A549 (cell line): ENCODE data around the gene NSMCE4A. TPM values are rescaled to one million over a fixed set of nuclear protein-coding genes. Genes with fewer than 3 reads are reported as not detected.

Experiments
- ATAC-seq, 2 experiments: fragments of 200-7000 bp in 1 of 2; fragments of >200 bp in 1 of 2; cut with Nextera tagmentation in 1 of 2; cut with Tn5 transposase in 1 of 2; 3 replicates each; pipeline versions ENCODE4 v1.8.0 to v1.9.1; 2018 to 2020; ENCODE audit warnings: mild to moderate bottlenecking in 1 of 2, moderate library complexity in 1 of 2
- CTCF ChIA-PET: fragments of 300-600 bp; sonication (Branson Sonifier 250); formaldehyde crosslinking; extraction: SDS; loops from one replicate; lab custom pipeline; 2021; ENCODE audit warnings: antibody characterized with exemption, inconsistent platforms; lab: Yijun Ruan, JAX
- POLR2A ChIA-PET: fragments of 350-600 bp; formaldehyde crosslinking; extraction: SDS; loops from one replicate; lab custom pipeline; 2021; ENCODE audit warnings: antibody characterized with exemption, inconsistent platforms; lab: Yijun Ruan, JAX
- DNase-seq, 2 experiments: peaks; one replicate each; pipeline versions ENCODE4 v3.0.0 to v3.0.0-alpha.2; 2011 to 2016; ENCODE audit warnings: low read depth in 1 of 2, low spot score in 1 of 2
- FAIRE-seq: peaks from 2 replicates; lab custom pipeline; 2011; peaks lifted over from hg19 to GRCh38; lab: Jason Lieb, UNC
- H3K27ac ChIP-seq, 2 experiments: fragments of >200 bp; sonication (Bioruptor Twin); formaldehyde crosslinking; 3 replicates each; pipeline ENCODE4 v1.5.1; 2016 to 2017
- H3K4me1 ChIP-seq: fragments of >200 bp; sonication (Bioruptor Twin); formaldehyde crosslinking; 3 replicates; pipeline ENCODE4 v1.6.1; 2016
- H3K4me2 ChIP-seq: fragments of >200 bp; sonication (Bioruptor Twin); formaldehyde crosslinking; 3 replicates; pipeline ENCODE4 v1.6.1; 2016
- H3K4me3 ChIP-seq: fragments of >200 bp; sonication (Bioruptor Twin); formaldehyde crosslinking; 3 replicates; pipeline ENCODE4 v1.5.1; 2016
- H3K9me3 ChIP-seq: fragments of >200 bp; sonication (Bioruptor Twin); formaldehyde crosslinking; 3 replicates; pipeline ENCODE4 v1.6.1; 2016
- CEBPB ChIP-seq, 2 experiments: fragments of >200 bp in 1 of 2; sonication (Bioruptor Twin) in 1 of 2; formaldehyde crosslinking in 1 of 2; IDR thresholded peaks; 2 replicates each; pipeline ENCODE4 v1.6.1; 2012 to 2016
- CHD2 ChIP-seq: fragments of 150-350 bp; IDR thresholded peaks from 2 replicates; pipeline ENCODE4 v1.6.1; 2014; ENCODE audit warnings: low read length; ENCODE audit not compliant: partially characterized antibody
- E2F6 ChIP-seq: IDR thresholded peaks from 2 replicates; pipeline ENCODE4 v1.6.1; 2012; ENCODE audit warnings: low read depth, borderline replicate concordance
- ESRRA ChIP-seq: fragments of 150-350 bp; IDR thresholded peaks from 2 replicates; pipeline ENCODE4 v1.6.1; 2014; ENCODE audit warnings: mild to moderate bottlenecking, low read length, borderline replicate concordance
- FOSL2 ChIP-seq, 2 experiments: fragments of 450-650 bp in 1 of 2; fragments of >200 bp in 1 of 2; sonication (Bioruptor Twin) in 1 of 2; formaldehyde crosslinking; IDR thresholded peaks; 2 replicates each; pipeline versions ENCODE4 v1.5.0 to v1.6.1; 2016 to 2020; ENCODE audit warnings: mild to moderate bottlenecking in 1 of 2, moderate library complexity in 1 of 2
- FOXS1 ChIP-seq: fragments of 250-450 bp; sonication (Bioruptor Pico); IDR thresholded peaks from 2 replicates; pipeline ENCODE4 v1.5.0; 2020; ENCODE audit warnings: mild to moderate bottlenecking, moderate library complexity
- HES2 ChIP-seq: fragments of >200 bp; sonication (Bioruptor Twin); formaldehyde crosslinking; IDR thresholded peaks from 2 replicates; pipeline ENCODE4 v1.6.1; 2016
- HEYL ChIP-seq: fragments of 250-450 bp; sonication (Bioruptor Pico); IDR thresholded peaks from 2 replicates; pipeline ENCODE4 v1.8.0; 2021; ENCODE audit warnings: mild to moderate bottlenecking, moderate library complexity
- HOXA7 ChIP-seq: fragments of 250-450 bp; sonication (Bioruptor Pico); IDR thresholded peaks from 2 replicates; pipeline ENCODE4 v1.5.0; 2020; ENCODE audit warnings: mild to moderate bottlenecking, moderate library complexity
- JUNB ChIP-seq: fragments of >200 bp; sonication (Bioruptor Twin); formaldehyde crosslinking; IDR thresholded peaks from 2 replicates; pipeline ENCODE4 v1.6.1; 2016
- KDM1A ChIP-seq: fragments of 200-600 bp; sonication (generic); IDR thresholded peaks from 2 replicates; pipeline ENCODE4 v1.6.1; 2016; ENCODE audit warnings: low read depth, mild to moderate bottlenecking
- NPAS2 ChIP-seq: fragments of 250-450 bp; sonication (Bioruptor Pico); IDR thresholded peaks from 2 replicates; pipeline ENCODE4 v1.8.0; 2022; ENCODE audit warnings: mild to moderate bottlenecking, moderate library complexity, borderline replicate concordance
- PBX3 ChIP-seq: IDR thresholded peaks from 2 replicates; pipeline ENCODE4 v1.6.1; 2012
- PHF8 ChIP-seq: fragments of 200-600 bp; sonication (generic); IDR thresholded peaks from 2 replicates; pipeline ENCODE4 v1.6.1; 2016; ENCODE audit warnings: low read depth, mild to moderate bottlenecking, antibody characterized with exemption, moderate library complexity, borderline replicate concordance
- POLR2A ChIP-seq: IDR thresholded peaks from 2 replicates; pipeline ENCODE4 v1.6.1; 2012; ENCODE audit warnings: mild to moderate bottlenecking, low read length
- REST ChIP-seq: fragments of 200-600 bp; sonication (generic); IDR thresholded peaks from 2 replicates; pipeline ENCODE4 v1.6.1; 2016; ENCODE audit warnings: antibody characterized with exemption, mild to moderate bottlenecking, moderate library complexity
- RFX5 ChIP-seq: fragments of 450-650 bp; IDR thresholded peaks from 2 replicates; pipeline ENCODE4 v1.7.1; 2014; ENCODE audit warnings: antibody characterized with exemption, mild to moderate bottlenecking, moderate library complexity
- SMC3 ChIP-seq: fragments of >200 bp; sonication (Bioruptor Twin); formaldehyde crosslinking; IDR thresholded peaks from 3 replicates; pipeline ENCODE4 v1.6.1; 2018; ENCODE audit warnings: inconsistent platforms
- TFCP2L1 ChIP-seq: fragments of 250-450 bp; sonication (Bioruptor Pico); IDR thresholded peaks from 2 replicates; pipeline ENCODE4 v1.5.0; 2021; ENCODE audit warnings: mild to moderate bottlenecking
- USF2 ChIP-seq: fragments of 450-650 bp; IDR thresholded peaks from 2 replicates; pipeline ENCODE4 v1.6.1; 2014; ENCODE audit warnings: antibody characterized with exemption
- ZFP36 ChIP-seq: fragments of 450-650 bp; IDR thresholded peaks from 2 replicates; pipeline ENCODE4 v1.6.1; 2014; ENCODE audit warnings: borderline replicate concordance; ENCODE audit not compliant: partially characterized antibody
- WGBS: methylation state at CpG from one replicate; pipeline ENCODE4 v1.1.6; 2017; ENCODE audit errors: missing lambda C conversion rate; 5-methylcytosine and 5-hydroxymethylcytosine counted together
- polyA plus RNA-seq, 4 experiments: library from polyadenylated mRNA; depleted of rRNA in 3 of 4; stranded (reverse); fragments of >200 nt; fragmentation: RNase III in 1 of 4; extraction: RNeasy Plus Mini Kit Qiagen cat#74134 plus additional on column Dnase treatment in 1 of 4; gene quantifications; 2 replicates in 3 of 4; 3 replicates in 1 of 4; pipeline ENCODE4 v1.2.3, GENCODE V29; 2011 to 2017
- TF ChIP-seq, protein P1 (sequence below): fragments of >200 bp; sonication (Bioruptor Twin); formaldehyde crosslinking; IDR thresholded peaks from 3 replicates; pipeline ENCODE4 v1.5.1; 2016

NSMCE4A gene
- polyA plus RNA-seq, 2 of the 4 experiments (the other 2 are of a cell fraction): 67.2 to 172 TPM

GRCh38 chr10:121965996-121966395 lies 9.0 kb downstream of the NSMCE4A start:
- ATAC-seq (no peak), FAIRE-seq (no peak)

GRCh38 chr10:121961456-121961855 lies 13.6 kb downstream of the NSMCE4A start:
- ChIA-PET CTCF (interaction anchor here (0.6 to 1.5 kb wide), 4 partner anchors 9 to 63 kb away, joined by 3 read pairs; no protein-coding TSS in a partner anchor), POLR2A (no interaction called here)
- no peaks in the 10 kb centered on the region for H3K9me3 ChIP-seq
- DNase-seq: no peak
- H3K4me2 ChIP-seq: no peak overlapping the region
- 93% methylated on average over 2 of the region's 2 CpGs for WGBS
- no peak for FAIRE-seq
- no peak overlapping the region for H3K4me3 ChIP-seq
- no peak overlapping the region for H3K27ac ChIP-seq
- no peak for ATAC-seq
- peaks cover 9% of the 10 kb centered on the region; the same call in 2 of the 3 replicates for H3K4me1 ChIP-seq
- TF ChIP-seq CEBPB (IDR thresholded peaks at IDR 0.05): no peak
- no peak for TF ChIP-seq SMC3
- TF ChIP-seq KDM1A: no peak
- TF ChIP-seq HOXA7 (CRISPR knock-in tag): no peak
- no peak for TF ChIP-seq RFX5
- no peak for TF ChIP-seq CHD2
- TF ChIP-seq, protein P1, sequence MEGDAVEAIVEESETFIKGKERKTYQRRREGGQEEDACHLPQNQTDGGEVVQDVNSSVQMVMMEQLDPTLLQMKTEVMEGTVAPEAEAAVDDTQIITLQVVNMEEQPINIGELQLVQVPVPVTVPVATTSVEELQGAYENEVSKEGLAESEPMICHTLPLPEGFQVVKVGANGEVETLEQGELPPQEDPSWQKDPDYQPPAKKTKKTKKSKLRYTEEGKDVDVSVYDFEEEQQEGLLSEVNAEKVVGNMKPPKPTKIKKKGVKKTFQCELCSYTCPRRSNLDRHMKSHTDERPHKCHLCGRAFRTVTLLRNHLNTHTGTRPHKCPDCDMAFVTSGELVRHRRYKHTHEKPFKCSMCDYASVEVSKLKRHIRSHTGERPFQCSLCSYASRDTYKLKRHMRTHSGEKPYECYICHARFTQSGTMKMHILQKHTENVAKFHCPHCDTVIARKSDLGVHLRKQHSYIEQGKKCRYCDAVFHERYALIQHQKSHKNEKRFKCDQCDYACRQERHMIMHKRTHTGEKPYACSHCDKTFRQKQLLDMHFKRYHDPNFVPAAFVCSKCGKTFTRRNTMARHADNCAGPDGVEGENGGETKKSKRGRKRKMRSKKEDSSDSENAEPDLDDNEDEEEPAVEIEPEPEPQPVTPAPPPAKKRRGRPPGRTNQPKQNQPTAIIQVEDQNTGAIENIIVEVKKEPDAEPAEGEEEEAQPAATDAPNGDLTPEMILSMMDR: no peak
- no peak for TF ChIP-seq ESRRA
- TF ChIP-seq POLR2A: no peak
- TF ChIP-seq PHF8: no peak
- no peak for TF ChIP-seq FOSL2 (IDR thresholded peaks at IDR 0.05)
- no peak for TF ChIP-seq FOSL2 (CRISPR knock-in tag; IDR thresholded peaks at IDR 0.05)

More at GRCh38 chr10:121965996-121966395, 9.0 kb downstream of the NSMCE4A start:
- TF ChIP-seq REST (no peak), TFCP2L1 (CRISPR knock-in tag) (no peak), HES2 (no peak), E2F6 (no peak), NPAS2 (CRISPR knock-in tag) (no peak), ZFP36 (no peak), JUNB (no peak), USF2 (no peak), PBX3 (no peak), HEYL (no peak), CHD2 (no peak), FOXS1 (CRISPR knock-in tag) (no peak)
- no peak overlapping the region for H3K4me2 ChIP-seq
- H3K4me1 ChIP-seq: no peaks in the 10 kb centered on the region
- no peak overlapping the region for H3K4me3 ChIP-seq
- CTCF ChIA-PET: interaction anchor here (1.2 kb wide), 1 partner anchor 9 kb away, joined by 4 read pairs; the partner anchor contains the start of gene NSMCE4A
- 87% methylated on average over 3 of the region's 3 CpGs for WGBS
- POLR2A ChIA-PET: no interaction called here
- no peak overlapping the region for H3K27ac ChIP-seq
- no peak for DNase-seq
- H3K9me3 ChIP-seq: no peaks in the 10 kb centered on the region
